PC-3 (cell line): ENCODE results near the gene LRRC10. TPM values are rescaled to one million over a fixed set of nuclear protein-coding genes. Genes with fewer than 3 reads are reported as not detected.

Source experiments
- ATAC-seq: fragments of 200-7000 bp; cut with Tn5 transposase; 2 replicates; pipeline ENCODE4 v1.9.1; 2020; ENCODE audit warnings: mild to moderate bottlenecking, moderate library complexity
- BruUV-seq: library from RNA; stranded (reverse); fragments of 400-500 nt; replicated peaks from 2 replicates; lab custom pipeline; 2021; lab: Mats Ljungman, UMichigan
- CTCF ChIA-PET: fragments of 300-600 bp; sonication (Branson Sonifier 250); formaldehyde crosslinking; loops from one replicate; lab custom pipeline; 2022; ENCODE audit warnings: antibody characterized with exemption; lab: Charles Lee
- POLR2A ChIA-PET: fragments of 300-600 bp; sonication (Branson Sonifier 250); formaldehyde crosslinking; loops from one replicate; lab custom pipeline; 2022; ENCODE audit warnings: antibody characterized with exemption; ENCODE audit not compliant: unreplicated experiment; lab: Charles Lee
- DNase-seq: peaks from one replicate; pipeline ENCODE4 v3.0.0-alpha.2; 2015
- H2AFZ ChIP-seq: fragments of 300-600 bp; sonication (generic); 2 replicates; pipeline ENCODE4 v1.6.0; 2016; ENCODE audit warnings: antibody characterized with exemption, low read length
- H3F3A ChIP-seq: fragments of 300-600 bp; sonication (generic); one replicate; pipeline ENCODE4 v1.6.0; 2017; ENCODE audit warnings: antibody characterized with exemption, low read length, control low read depth, mild to moderate bottlenecking; ENCODE audit not compliant: unreplicated experiment
- H3K27ac ChIP-seq: fragments of 300-600 bp; sonication (generic); 2 replicates; pipeline ENCODE4 v1.5.1; 2016; ENCODE audit warnings: mild to moderate bottlenecking, low read length
- H3K27me3 ChIP-seq: fragments of 300-600 bp; sonication (generic); 2 replicates; pipeline ENCODE4 v1.6.1; 2016; ENCODE audit warnings: low read length, mixed read lengths
- H3K36me3 ChIP-seq: fragments of 300-600 bp; sonication (generic); 2 replicates; pipeline ENCODE4 v1.6.1; 2016; ENCODE audit warnings: low read depth, mixed run types, low read length, mixed read lengths
- H3K4me1 ChIP-seq: fragments of 300-600 bp; sonication (generic); 2 replicates; pipeline ENCODE4 v1.5.1; 2016; ENCODE audit warnings: low read length; ENCODE audit not compliant: insufficient read depth
- H3K4me2 ChIP-seq: fragments of 300-600 bp; sonication (generic); 2 replicates; pipeline ENCODE4 v1.6.0; 2016; ENCODE audit warnings: low read length
- H3K4me3 ChIP-seq: fragments of 300-600 bp; sonication (generic); 2 replicates; pipeline ENCODE4 v1.5.1; 2016; ENCODE audit warnings: mild to moderate bottlenecking, low read length, mixed read lengths
- H3K79me2 ChIP-seq: fragments of 300-600 bp; sonication (generic); 2 replicates; pipeline ENCODE4 v1.6.1; 2017; ENCODE audit warnings: low read length, mixed read lengths
- H3K9ac ChIP-seq: fragments of 300-600 bp; sonication (generic); 2 replicates; pipeline ENCODE4 v1.6.0; 2016; ENCODE audit warnings: mild to moderate bottlenecking, low read length
- H3K9me2 ChIP-seq: fragments of 300-600 bp; sonication (generic); replicated peaks from 2 replicates; pipeline ENCODE4 v1.6.1; 2016; ENCODE audit warnings: mixed run types, low read length, mixed read lengths
- H3K9me3 ChIP-seq: fragments of 300-600 bp; sonication (generic); 2 replicates; pipeline ENCODE4 v1.6.1; 2016; ENCODE audit warnings: low read length, mixed read lengths
- H4K20me1 ChIP-seq: fragments of 300-600 bp; sonication (generic); 2 replicates; pipeline ENCODE4 v1.6.1; 2016; ENCODE audit warnings: low read length, mixed read lengths
- EZH2 ChIP-seq: fragments of 300-600 bp; sonication (generic); IDR thresholded peaks from one replicate; pipeline ENCODE4 v1.6.1; 2017; ENCODE audit warnings: antibody characterized with exemption, mild to moderate bottlenecking, low read length; ENCODE audit not compliant: unreplicated experiment
- EZH2phosphoT487 ChIP-seq: fragments of 300-600 bp; sonication (generic); IDR thresholded peaks from 2 replicates; pipeline ENCODE4 v1.6.1; 2018; ENCODE audit warnings: mild to moderate bottlenecking, antibody characterized with exemption, low read length, borderline replicate concordance
- intact Hi-C: fragments of 100-400 bp; cut with micrococcal nuclease; formaldehyde crosslinking; loops from 2 replicates; pipeline ENCODE4 v1.9.0; 2023
- total RNA-seq: library from RNA; depleted of rRNA; stranded (reverse); fragments of >200 nt; gene quantifications from 2 replicates; pipeline ENCODE4 v1.2.3, GENCODE V29; 2014
- TF ChIP-seq, protein P1 (sequence below): fragments of 300-600 bp; sonication (generic); conservative IDR thresholded peaks from 2 replicates; pipeline ENCODE4 v1.5.1; 2017; ENCODE audit warnings: antibody characterized with exemption, low read depth, mild to moderate bottlenecking, low read length

LRRC10 gene
- total RNA-seq, 1 experiment from 2014 or later: not detected

DNA sequence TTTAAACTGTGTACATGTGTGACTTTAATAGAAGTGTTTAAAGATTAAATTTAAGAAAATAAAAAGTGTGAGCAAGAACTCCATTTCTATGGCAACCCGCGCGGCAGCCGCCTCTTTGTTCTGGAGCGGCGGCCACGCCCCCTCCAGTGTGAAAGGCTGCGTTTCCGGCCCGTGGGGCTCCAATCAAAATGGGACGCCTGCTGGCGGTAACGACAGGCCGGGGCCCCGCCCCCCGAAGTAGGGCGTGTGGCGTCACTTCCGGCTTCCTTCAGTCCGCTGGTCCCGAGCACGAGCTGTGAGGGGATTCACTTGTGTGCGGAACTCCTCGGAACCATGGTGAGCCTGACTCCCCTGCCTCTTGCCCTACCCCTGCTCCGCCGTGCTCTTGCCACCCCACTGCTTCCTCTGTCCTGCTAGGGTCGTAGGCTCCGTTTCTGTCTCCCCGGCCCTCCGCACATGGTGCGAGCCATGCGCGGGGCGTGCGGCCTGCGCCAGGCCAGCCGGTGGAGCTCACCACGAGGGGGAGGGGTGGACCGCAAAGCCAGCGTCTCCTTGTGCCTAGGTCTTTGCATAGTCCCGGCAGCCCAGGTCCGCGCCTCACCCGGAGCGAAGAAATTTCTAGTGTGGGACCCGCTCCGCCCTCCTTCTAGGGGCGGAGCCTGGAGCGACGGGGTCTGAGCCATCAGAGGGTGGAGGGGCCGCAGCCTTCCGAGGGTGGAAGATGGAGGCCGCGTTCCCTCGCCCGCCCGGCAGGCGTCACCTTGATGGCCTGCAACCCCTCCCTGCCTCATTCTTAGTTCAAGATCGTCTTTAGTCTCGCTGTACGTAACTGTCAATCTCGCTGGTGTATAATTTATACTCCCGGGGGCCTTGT lies 25.3 kb downstream of the LRRC10 start, which contains the start of gene CCT2:
Gene CCT2 (plus strand): TSS at position 271 of the 874 bp plus-strand sequence. CDS start 63 bp downstream, at position 334.
- H3K9ac ChIP-seq: peak within 1 kb of the TSS; percentile 98
- POLR2A ChIA-PET: interaction anchor here (0.5 kb wide), 1 partner anchor 255 kb away, joined by 5 read pairs; no protein-coding TSS in a partner anchor
- H3K36me3 ChIP-seq: peaks cover 40% of the 10 kb centered on the region
- H3K4me1 ChIP-seq: peaks cover 10% of the 10 kb centered on the region
- ATAC-seq (peak; percentile 95), DNase-seq (peak; percentile 97)
- H3K9me3 ChIP-seq: no peaks in the 10 kb centered on the region
- no peaks in the 10 kb centered on the region for H3F3A ChIP-seq
- CTCF ChIA-PET: no interaction called here
- peak within 1 kb of the TSS; percentile 71 for H3K27ac ChIP-seq
- no peaks in the 10 kb centered on the region for H3K27me3 ChIP-seq
- peak within 1 kb of the TSS; percentile 96 for H3K4me3 ChIP-seq
- peaks cover 34% of the 10 kb centered on the region for H4K20me1 ChIP-seq
- peak within 1 kb of the TSS; percentile 91 for H3K4me2 ChIP-seq
- TF ChIP-seq EZH2phosphoT487 (no peak), EZH2 (no peak)
- TF ChIP-seq, protein P1, sequence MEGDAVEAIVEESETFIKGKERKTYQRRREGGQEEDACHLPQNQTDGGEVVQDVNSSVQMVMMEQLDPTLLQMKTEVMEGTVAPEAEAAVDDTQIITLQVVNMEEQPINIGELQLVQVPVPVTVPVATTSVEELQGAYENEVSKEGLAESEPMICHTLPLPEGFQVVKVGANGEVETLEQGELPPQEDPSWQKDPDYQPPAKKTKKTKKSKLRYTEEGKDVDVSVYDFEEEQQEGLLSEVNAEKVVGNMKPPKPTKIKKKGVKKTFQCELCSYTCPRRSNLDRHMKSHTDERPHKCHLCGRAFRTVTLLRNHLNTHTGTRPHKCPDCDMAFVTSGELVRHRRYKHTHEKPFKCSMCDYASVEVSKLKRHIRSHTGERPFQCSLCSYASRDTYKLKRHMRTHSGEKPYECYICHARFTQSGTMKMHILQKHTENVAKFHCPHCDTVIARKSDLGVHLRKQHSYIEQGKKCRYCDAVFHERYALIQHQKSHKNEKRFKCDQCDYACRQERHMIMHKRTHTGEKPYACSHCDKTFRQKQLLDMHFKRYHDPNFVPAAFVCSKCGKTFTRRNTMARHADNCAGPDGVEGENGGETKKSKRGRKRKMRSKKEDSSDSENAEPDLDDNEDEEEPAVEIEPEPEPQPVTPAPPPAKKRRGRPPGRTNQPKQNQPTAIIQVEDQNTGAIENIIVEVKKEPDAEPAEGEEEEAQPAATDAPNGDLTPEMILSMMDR: 0 out of 2 replicates have a peak, but pooled peaks have one; percentile 20
- TSS peak; percentile 99 for BruUV-seq
- intact Hi-C loops: no loop called here
- peaks cover 50% of the 10 kb centered on the region for H3K79me2 ChIP-seq
- H2AFZ ChIP-seq: peak within 1 kb of the TSS; percentile 87
- H3K9me2 ChIP-seq: no peaks in the 10 kb centered on the region

DNA sequence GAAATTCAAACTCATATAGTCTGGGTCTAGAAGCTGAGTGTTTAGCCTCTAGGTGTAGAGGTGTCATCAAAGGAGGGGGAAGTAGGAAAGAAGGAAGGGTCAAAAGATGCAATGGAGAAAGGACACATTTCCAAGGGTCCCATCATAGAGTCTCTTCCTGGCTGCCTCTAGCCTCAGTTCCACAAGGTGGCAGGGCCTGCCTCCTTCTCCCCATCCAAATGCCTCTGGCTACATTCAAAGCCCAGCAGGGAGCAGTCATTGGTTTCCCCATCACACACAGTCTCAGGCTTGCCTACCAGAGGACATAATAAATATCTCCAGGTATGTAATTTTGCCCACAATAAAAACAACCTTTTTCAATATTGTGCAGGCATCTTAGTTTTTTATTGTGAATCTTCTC lies 27.5 kb downstream of the LRRC10 start:
- no peaks in the 10 kb centered on the region for H3F3A ChIP-seq
- no peak overlapping the region for H3K27ac ChIP-seq
- ChIA-PET CTCF (no interaction called here), POLR2A (no interaction called here)
- no peak overlapping the region for H2AFZ ChIP-seq
- H3K79me2 ChIP-seq: peaks cover 30% of the 10 kb centered on the region
- no peak overlapping the region for H3K4me2 ChIP-seq
- DNase-seq: peak; percentile 38
- H3K9me2 ChIP-seq: no peaks in the 10 kb centered on the region
- no peaks in the 10 kb centered on the region for H3K27me3 ChIP-seq
- peaks cover 10% of the 10 kb centered on the region for H3K4me1 ChIP-seq
- H3K36me3 ChIP-seq: peaks cover 18% of the 10 kb centered on the region
- no peak overlapping the region for H3K4me3 ChIP-seq
- no peaks in the 10 kb centered on the region for H3K9me3 ChIP-seq
- ATAC-seq: no peak
- H4K20me1 ChIP-seq: peaks cover 23% of the 10 kb centered on the region
- no peak for TF ChIP-seq EZH2
- TF ChIP-seq, protein P1: 0 out of 2 replicates have a peak, but pooled peaks have one; percentile 15
- no peak overlapping the region for H3K9ac ChIP-seq
- intact Hi-C loops: no loop called here
- no TSS peak for BruUV-seq

DNA sequence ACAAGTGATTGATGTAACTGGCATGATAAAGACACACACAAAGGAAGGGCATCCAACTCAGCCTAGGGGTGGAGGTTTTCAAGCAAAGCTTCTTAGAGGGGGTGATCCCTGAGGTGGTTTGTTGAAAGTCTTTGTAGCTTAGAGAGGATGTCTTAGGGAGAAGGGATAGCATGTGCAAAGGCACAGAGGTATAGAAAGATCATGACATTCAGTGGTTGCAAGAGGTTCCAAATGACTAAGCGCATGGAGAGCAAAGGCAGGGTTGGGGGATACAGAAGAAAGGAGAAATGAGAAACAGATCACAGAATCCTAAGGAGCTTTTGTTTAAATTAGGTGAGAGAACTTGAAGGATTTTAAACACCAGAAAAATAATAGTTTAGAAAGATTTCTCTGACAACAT lies 30.6 kb downstream of the LRRC10 start:
- H3K4me2 ChIP-seq: no peak overlapping the region
- H3K9ac ChIP-seq: no peak overlapping the region
- no peaks in the 10 kb centered on the region for H3F3A ChIP-seq
- no peak overlapping the region for H3K4me3 ChIP-seq
- TF ChIP-seq, protein P1: no peak
- TF ChIP-seq EZH2phosphoT487 (no peak), EZH2 (no peak)
- no peaks in the 10 kb centered on the region for H3K9me3 ChIP-seq
- ATAC-seq: no peak
- no TSS peak for BruUV-seq
- H3K27ac ChIP-seq: no peak overlapping the region
- H4K20me1 ChIP-seq: no peaks in the 10 kb centered on the region
- H3K9me2 ChIP-seq: no peaks in the 10 kb centered on the region
- peaks cover 4% of the 10 kb centered on the region; the same call in 1 of the 2 replicates for H3K36me3 ChIP-seq
- H3K27me3 ChIP-seq: no peaks in the 10 kb centered on the region
- peaks cover 10% of the 10 kb centered on the region for H3K4me1 ChIP-seq
- no peak for DNase-seq
- POLR2A ChIA-PET: no interaction called here
- CTCF ChIA-PET: no interaction called here
- intact Hi-C loops: no loop called here
- H3K79me2 ChIP-seq: no peaks in the 10 kb centered on the region
- H2AFZ ChIP-seq: no peak overlapping the region
